Measurements from ENCODE around the gene KCNMA1.

GRCh38 chr10:77377034-77377433 is 260.6 kb downstream of the KCNMA1 start:
- TF ChIP-seq, protein P1, sequence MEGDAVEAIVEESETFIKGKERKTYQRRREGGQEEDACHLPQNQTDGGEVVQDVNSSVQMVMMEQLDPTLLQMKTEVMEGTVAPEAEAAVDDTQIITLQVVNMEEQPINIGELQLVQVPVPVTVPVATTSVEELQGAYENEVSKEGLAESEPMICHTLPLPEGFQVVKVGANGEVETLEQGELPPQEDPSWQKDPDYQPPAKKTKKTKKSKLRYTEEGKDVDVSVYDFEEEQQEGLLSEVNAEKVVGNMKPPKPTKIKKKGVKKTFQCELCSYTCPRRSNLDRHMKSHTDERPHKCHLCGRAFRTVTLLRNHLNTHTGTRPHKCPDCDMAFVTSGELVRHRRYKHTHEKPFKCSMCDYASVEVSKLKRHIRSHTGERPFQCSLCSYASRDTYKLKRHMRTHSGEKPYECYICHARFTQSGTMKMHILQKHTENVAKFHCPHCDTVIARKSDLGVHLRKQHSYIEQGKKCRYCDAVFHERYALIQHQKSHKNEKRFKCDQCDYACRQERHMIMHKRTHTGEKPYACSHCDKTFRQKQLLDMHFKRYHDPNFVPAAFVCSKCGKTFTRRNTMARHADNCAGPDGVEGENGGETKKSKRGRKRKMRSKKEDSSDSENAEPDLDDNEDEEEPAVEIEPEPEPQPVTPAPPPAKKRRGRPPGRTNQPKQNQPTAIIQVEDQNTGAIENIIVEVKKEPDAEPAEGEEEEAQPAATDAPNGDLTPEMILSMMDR (IDR thresholded peaks at IDR 0.05 in 4 of 5, conservative IDR thresholded peaks at IDR 0.05 in 1 of 5), result no peak
- no peak for TF ChIP-seq POLR2A (IDR thresholded peaks at IDR 0.05)
